HepG2 (cell line): ENCODE measurements around the gene PRR12. TPM values are rescaled to one million over a fixed set of nuclear protein-coding genes. Genes with fewer than 3 reads are reported as not detected.

ENCODE experiments used
- ATAC-seq: fragments of 200-7000 bp; cut with Tn5 transposase; 3 replicates; pipeline ENCODE4 v1.9.1; 2020; ENCODE audit warnings: mild to moderate bottlenecking, moderate library complexity
- BruUV-seq: library from RNA; stranded (reverse); fragments of 400-500 nt; replicated peaks from 2 replicates; lab custom pipeline; 2021; lab: Mats Ljungman, UMichigan
- CTCF ChIA-PET: fragments of 300-600 bp; formaldehyde crosslinking; extraction: SDS; loops from one replicate; lab custom pipeline; 2021; ENCODE audit warnings: low total read pairs, inconsistent platforms, low intra/inter-chr PET ratio; lab: Yijun Ruan, JAX
- POLR2A ChIA-PET: fragments of 350-600 bp; sonication (Branson Sonifier 250); formaldehyde crosslinking; loops from one replicate; lab custom pipeline; 2020; ENCODE audit warnings: antibody characterized with exemption, inconsistent platforms; lab: Yijun Ruan, JAX
- DNase-seq: peaks from one replicate; pipeline ENCODE4 v3.0.0-alpha.2; 2015; ENCODE audit warnings: low spot score
- FAIRE-seq: peaks from 3 replicates; lab custom pipeline; 2011; peaks lifted over from hg19 to GRCh38; lab: Jason Lieb, UNC
- H2AFZ ChIP-seq: one replicate; pipeline ENCODE4 v1.6.1; 2011; ENCODE audit warnings: low read length, inconsistent platforms
- H3K27ac ChIP-seq: fragments of 300-600 bp; 3 replicates; pipeline ENCODE4 v1.8.0; 2011; ENCODE audit warnings: mixed run types, mild to moderate bottlenecking, mixed read lengths, low read length, inconsistent platforms; ENCODE audit not compliant: insufficient read depth; ENCODE audit errors: extremely low read length
- H3K27me3 ChIP-seq, 2 experiments: fragments of 200-600 bp in 1 of 2; 2 replicates in 1 of 2; 3 replicates in 1 of 2; pipeline versions ENCODE4 v1.6.0 to v1.8.0; 2011; ENCODE audit warnings: low read length in 2 of 2, mild to moderate bottlenecking in 2 of 2, moderate library complexity in 2 of 2, inconsistent platforms in 1 of 2; ENCODE audit not compliant: insufficient read depth in 2 of 2, control insufficient read depth in 1 of 2
- H3K36me3 ChIP-seq, 2 experiments: fragments of 200-600 bp in 1 of 2; replicated peaks in 1 of 2; 2 replicates in 1 of 2; 3 replicates in 1 of 2; pipeline versions ENCODE4 v1.5.1 to v1.8.0; 2011; ENCODE audit warnings: low read length in 2 of 2, inconsistent platforms in 1 of 2; ENCODE audit not compliant: insufficient read depth in 2 of 2, control insufficient read depth in 1 of 2
- H3K4me1 ChIP-seq: 2 replicates; pipeline ENCODE4 v1.5.1; 2012; ENCODE audit warnings: low read length, inconsistent platforms; ENCODE audit not compliant: insufficient read depth
- H3K4me2 ChIP-seq: 2 replicates; pipeline ENCODE4 v1.6.0; 2011; ENCODE audit warnings: low read depth, low read length, inconsistent platforms
- H3K4me3 ChIP-seq, 3 experiments: fragments of 200-600 bp in 1 of 3; sonication (generic), shearing (Covaris generic) in 1 of 3; replicated peaks in 1 of 3; 2 replicates each; pipeline ENCODE4 v1.5.1; 2011 to 2016; ENCODE audit warnings: low read length in 3 of 3, inconsistent platforms in 2 of 3, low read depth in 2 of 3, mild to moderate bottlenecking in 2 of 3, control low read depth in 1 of 3, mixed read lengths in 1 of 3; ENCODE audit not compliant: insufficient read depth in 1 of 3
- H3K79me2 ChIP-seq: one replicate; pipeline ENCODE4 v1.6.1; 2011; ENCODE audit warnings: low read length, inconsistent platforms; ENCODE audit not compliant: insufficient read depth
- H3K9ac ChIP-seq: 2 replicates; pipeline ENCODE4 v1.6.0; 2011; ENCODE audit warnings: mild to moderate bottlenecking, low read depth, low read length, inconsistent platforms; ENCODE audit not compliant: insufficient read depth
- H3K9me3 ChIP-seq: 2 replicates; pipeline ENCODE4 v1.5.1; 2012; ENCODE audit warnings: mild to moderate bottlenecking, low read length
- H4K20me1 ChIP-seq: 2 replicates; pipeline ENCODE4 v1.6.0; 2011; ENCODE audit warnings: inconsistent platforms, mild to moderate bottlenecking, low read length, moderate library complexity; ENCODE audit not compliant: insufficient read depth
- E2F1 ChIP-seq: sonication (generic); formaldehyde crosslinking; IDR thresholded peaks from 2 replicates; pipeline ENCODE4 v1.5.0; 2020; ENCODE audit warnings: missing genetic modification reagents
- KDM2A ChIP-seq: sonication (generic); formaldehyde crosslinking; IDR thresholded peaks from 2 replicates; pipeline ENCODE4 v1.4.0; 2020; ENCODE audit warnings: low read depth, missing genetic modification reagents, borderline replicate concordance
- PAF1 ChIP-seq: IDR thresholded peaks from 2 replicates; pipeline ENCODE4 v1.6.1; 2016; ENCODE audit warnings: missing genetic modification reagents, missing compliant biosample characterization
- REL ChIP-seq: sonication (generic); formaldehyde crosslinking; conservative IDR thresholded peaks from 2 replicates; pipeline ENCODE4 v1.8.0; 2022; ENCODE audit warnings: mild to moderate bottlenecking, missing genetic modification reagents, moderate library complexity
- SIX1 ChIP-seq: sonication (generic); formaldehyde crosslinking; IDR thresholded peaks from 2 replicates; pipeline ENCODE4 v1.4.0; 2020; ENCODE audit warnings: missing genetic modification reagents, borderline replicate concordance
- SMYD3 ChIP-seq: sonication (generic); formaldehyde crosslinking; IDR thresholded peaks from 2 replicates; pipeline ENCODE4 v1.8.1; 2023; ENCODE audit warnings: mild to moderate bottlenecking, missing genetic modification reagents
- SNRNP70 ChIP-seq: fragments of 200-400 bp; formaldehyde crosslinking; IDR thresholded peaks from 2 replicates; pipeline ENCODE4 v1.6.1; 2017; ENCODE audit warnings: mild to moderate bottlenecking, low read depth, low read length, moderate library complexity
- ZBTB7B ChIP-seq: sonication (generic); formaldehyde crosslinking; IDR thresholded peaks from 2 replicates; pipeline ENCODE4 v1.4.0; 2020; ENCODE audit warnings: missing genetic modification reagents
- ZFP90 ChIP-seq: sonication (generic); formaldehyde crosslinking; IDR thresholded peaks from 2 replicates; pipeline ENCODE4 v1.8.0; 2022; ENCODE audit warnings: missing genetic modification reagents, mild to moderate bottlenecking, inconsistent platforms, borderline replicate concordance
- ZNF414 ChIP-seq: sonication (generic); formaldehyde crosslinking; IDR thresholded peaks from 2 replicates; pipeline ENCODE4 v1.5.0; 2020; ENCODE audit warnings: missing genetic modification reagents
- ZNF430 ChIP-seq: sonication (generic); formaldehyde crosslinking; IDR thresholded peaks from 2 replicates; pipeline ENCODE4 v1.9.0; 2021; ENCODE audit warnings: mild to moderate bottlenecking, missing genetic modification reagents
- ZNF562 ChIP-seq: sonication (generic); formaldehyde crosslinking; IDR thresholded peaks from 2 replicates; pipeline ENCODE4 v1.8.0; 2022; ENCODE audit warnings: missing genetic modification reagents, borderline replicate concordance
- WGBS: methylation state at CpG from one replicate; pipeline ENCODE4 v1.1.6; 2017; ENCODE audit warnings: low lambda C conversion rate; 5-methylcytosine and 5-hydroxymethylcytosine counted together
- in situ Hi-C: cut with HindIII; loops from 2 replicates; pipeline ENCODE4 v1.10.0; 2017; ENCODE audit warnings: low pct_unique_long_range_greater_than_20kb; ENCODE audit not compliant: extremely low pct_ligation_motif_present
- intact Hi-C: fragments of 100-400 bp; cut with micrococcal nuclease; formaldehyde crosslinking; loops from one replicate; pipeline ENCODE4 v1.10.0; 2022; ENCODE audit not compliant: unreplicated experiment
- polyA plus RNA-seq, 8 experiments: library from polyadenylated mRNA; depleted of rRNA in 3 of 8; stranded (reverse) in 7 of 8; unstranded in 1 of 8; fragments of >200 nt; fragmentation: Illumina TruSeq in 4 of 8; extraction: Trizol in 4 of 8; gene quantifications; 2 replicates each; pipeline versions ENCODE4 v1.2.1 to v1.2.3, GENCODE V29; 2011 to 2016; ENCODE audit warnings: low read depth in 4 of 8, missing spikeins in 1 of 8, mixed read lengths in 1 of 8; ENCODE audit not compliant: insufficient read depth in 1 of 8
- total RNA-seq, 5 experiments: library from RNA; depleted of rRNA; stranded (reverse); fragments of >200 nt; fragmentation: Illumina TruSeq; extraction: Trizol; gene quantifications; 2 replicates each; pipeline ENCODE4 v1.2.3, GENCODE V29; 2016; ENCODE audit warnings: low read depth in 1 of 5
- TF ChIP-seq, protein P1 (sequence below): sonication (generic); formaldehyde crosslinking; IDR thresholded peaks from 2 replicates; pipeline ENCODE4 v1.4.0; 2020; ENCODE audit warnings: missing genetic modification reagents
- TF ChIP-seq, protein P2 (sequence below): sonication (generic); formaldehyde crosslinking; IDR thresholded peaks from 2 replicates; pipeline ENCODE4 v1.5.1; 2020; ENCODE audit warnings: mild to moderate bottlenecking, missing genetic modification reagents

Gene PRR12
- total and polyA plus RNA-seq, 2 of the 13 experiments (the other 11 are each of a cell fraction or from before 2014, with no cell fraction given) = 0.62 to 1.5 TPM

GRCh38 chr19:49591731-49592485, 926 bp downstream of the PRR12 start:
- Histone ChIP-seq H3K79me2 (peaks cover 15% of the 10 kb centered on the region), H3K36me3 (peaks cover 1 to 14% of the 10 kb centered on the region in 2 experiments; a peak in 4 of 5 replicates), H3K9ac (peak overlapping the region; percentile 76), H3K4me3 (peak overlapping the region; percentile 89 to 97 (median 91)), H3K27ac (peak overlapping the region; percentile 77), H3K9me3 (no peaks in the 10 kb centered on the region), H3K4me1 (peaks cover 28% of the 10 kb centered on the region), H3K4me2 (peak overlapping the region; percentile 86), H2AFZ (no peak overlapping the region), H3K27me3 (no peaks in the 10 kb centered on the region; a peak in 1 of 5 replicates), H4K20me1 (0 out of 2 replicates have a peak, but pooled peaks cover 5% of the 10 kb centered on the region)
- ChIA-PET POLR2A (interaction anchor here (3.5 to 4.2 kb wide), 3 partner anchors 11 to 85 kb away, joined by 16 to 58 read pairs (median 22); partner anchors contain the start of genes NOSIP, PRMT1, PRRG2 and RRAS), CTCF (no interaction called here)
- intact Hi-C loops (no loop called here), in situ Hi-C loops (loop anchor here (10.0 kb wide), 1 partner anchor 83 kb away; the partner anchor contains the start of gene PRMT1)
- ATAC-seq (no peak), DNase-seq (no peak), FAIRE-seq (no peak)
- WGBS = 3% methylated on average over 26 of the region's 51 CpGs
- TSS peak; percentile 42 for BruUV-seq
- TF ChIP-seq SNRNP70 (no peak), ZBTB7B (CRISPR knock-in tag) (no peak), KDM2A (CRISPR knock-in tag) (peak; percentile 21; the same call in 1 of the 2 replicates), ZNF430 (CRISPR knock-in tag) (no peak), SIX1 (no peak), ZNF562 (CRISPR knock-in tag) (no peak), ZFP90 (CRISPR knock-in tag) (0 out of 2 replicates have a peak, but pooled peaks have one; percentile 38), ZNF414 (CRISPR knock-in tag) (peak; percentile 36; the same call in 1 of the 2 replicates), E2F1 (CRISPR knock-in tag) (0 out of 2 replicates have a peak, but pooled peaks have one; percentile 32), PAF1 (CRISPR knock-in tag) (no peak), SMYD3 (CRISPR knock-in tag) (no peak), REL (no peak)
- TF ChIP-seq, protein P1, sequence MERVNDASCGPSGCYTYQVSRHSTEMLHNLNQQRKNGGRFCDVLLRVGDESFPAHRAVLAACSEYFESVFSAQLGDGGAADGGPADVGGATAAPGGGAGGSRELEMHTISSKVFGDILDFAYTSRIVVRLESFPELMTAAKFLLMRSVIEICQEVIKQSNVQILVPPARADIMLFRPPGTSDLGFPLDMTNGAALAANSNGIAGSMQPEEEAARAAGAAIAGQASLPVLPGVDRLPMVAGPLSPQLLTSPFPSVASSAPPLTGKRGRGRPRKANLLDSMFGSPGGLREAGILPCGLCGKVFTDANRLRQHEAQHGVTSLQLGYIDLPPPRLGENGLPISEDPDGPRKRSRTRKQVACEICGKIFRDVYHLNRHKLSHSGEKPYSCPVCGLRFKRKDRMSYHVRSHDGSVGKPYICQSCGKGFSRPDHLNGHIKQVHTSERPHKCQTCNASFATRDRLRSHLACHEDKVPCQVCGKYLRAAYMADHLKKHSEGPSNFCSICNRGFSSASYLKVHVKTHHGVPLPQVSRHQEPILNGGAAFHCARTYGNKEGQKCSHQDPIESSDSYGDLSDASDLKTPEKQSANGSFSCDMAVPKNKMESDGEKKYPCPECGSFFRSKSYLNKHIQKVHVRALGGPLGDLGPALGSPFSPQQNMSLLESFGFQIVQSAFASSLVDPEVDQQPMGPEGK (CRISPR knock-in tag) = peak; percentile 71
- TF ChIP-seq, protein P2, sequence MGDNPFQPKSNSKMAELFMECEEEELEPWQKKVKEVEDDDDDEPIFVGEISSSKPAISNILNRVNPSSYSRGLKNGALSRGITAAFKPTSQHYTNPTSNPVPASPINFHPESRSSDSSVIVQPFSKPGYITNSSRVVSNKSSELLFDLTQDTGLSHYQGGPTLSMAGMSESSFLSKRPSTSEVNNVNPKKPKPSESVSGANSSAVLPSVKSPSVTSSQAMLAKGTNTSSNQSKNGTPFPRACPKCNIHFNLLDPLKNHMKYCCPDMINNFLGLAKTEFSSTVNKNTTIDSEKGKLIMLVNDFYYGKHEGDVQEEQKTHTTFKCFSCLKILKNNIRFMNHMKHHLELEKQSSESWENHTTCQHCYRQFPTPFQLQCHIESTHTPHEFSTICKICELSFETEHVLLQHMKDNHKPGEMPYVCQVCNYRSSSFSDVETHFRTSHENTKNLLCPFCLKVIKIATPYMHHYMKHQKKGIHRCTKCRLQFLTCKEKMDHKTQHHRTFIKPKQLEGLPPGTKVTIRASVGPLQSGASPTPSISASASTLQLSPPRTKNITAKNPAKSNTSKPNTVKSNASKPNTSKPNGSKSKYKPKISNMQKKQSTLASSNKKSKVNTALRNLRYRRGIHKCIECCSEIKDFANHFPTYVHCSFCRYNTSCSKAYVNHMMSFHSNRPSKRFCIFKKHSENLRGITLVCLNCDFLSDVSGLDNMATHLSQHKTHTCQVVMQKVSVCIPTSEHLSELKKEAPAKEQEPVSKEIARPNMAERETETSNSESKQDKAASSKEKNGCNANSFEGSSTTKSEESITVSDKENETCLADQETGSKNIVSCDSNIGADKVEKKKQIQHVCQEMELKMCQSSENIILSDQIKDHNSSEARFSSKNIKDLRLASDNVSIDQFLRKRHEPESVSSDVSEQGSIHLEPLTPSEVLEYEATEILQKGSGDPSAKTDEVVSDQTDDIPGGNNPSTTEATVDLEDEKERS (CRISPR knock-in tag) = no peak
